IMR-90 (cell line): ENCODE measurements around the gene BAZ2B. TPM values are rescaled to one million over a fixed set of nuclear protein-coding genes. Genes with fewer than 3 reads are reported as not detected.

Experiments
- ATAC-seq: fragments of 200-7000 bp; cut with Tn5 transposase; 2 replicates; pipeline ENCODE4 v1.9.1; 2020; ENCODE audit warnings: low read depth, mild to moderate bottlenecking, moderate library complexity
- BruUV-seq: library from RNA; stranded (reverse); fragments of 400-500 nt; replicated peaks from 2 replicates; lab custom pipeline; 2021; lab: Mats Ljungman, UMichigan
- CTCF ChIA-PET: fragments of 300-600 bp; formaldehyde crosslinking; extraction: SDS; loops from one replicate; lab custom pipeline; 2021; ENCODE audit warnings: antibody characterized with exemption; lab: Yijun Ruan, JAX
- POLR2A ChIA-PET: fragments of 300-600 bp; sonication (Branson Sonifier 250); formaldehyde crosslinking; loops from one replicate; lab custom pipeline; 2022; ENCODE audit warnings: antibody characterized with exemption; ENCODE audit not compliant: unreplicated experiment; lab: Charles Lee
- DNase-seq: peaks from one replicate; pipeline ENCODE4 v3.0.0; 2013
- H2AFZ ChIP-seq: replicated peaks from 2 replicates; pipeline ENCODE3; 2013; ENCODE audit warnings: low read length, mild to moderate bottlenecking; ENCODE audit not compliant: poor library complexity
- H2AK5ac ChIP-seq: 2 replicates; pipeline ENCODE4 v1.6.1; 2013; ENCODE audit warnings: low read depth, low read length, inconsistent platforms
- H2AK9ac ChIP-seq: replicated peaks from 2 replicates; pipeline ENCODE3; 2013; ENCODE audit warnings: mild to moderate bottlenecking, low read depth, low read length, moderate library complexity; ENCODE audit not compliant: poor library complexity
- H2BK120ac ChIP-seq: 2 replicates; pipeline ENCODE4 v1.6.1; 2013; ENCODE audit warnings: low read depth, low read length, inconsistent platforms
- H2BK15ac ChIP-seq: 3 replicates; pipeline ENCODE4 v1.6.1; 2013; ENCODE audit warnings: low read depth, low read length, inconsistent platforms
- H2BK20ac ChIP-seq: 2 replicates; pipeline ENCODE4 v1.6.1; 2013; ENCODE audit warnings: low read depth, mild to moderate bottlenecking, inconsistent platforms, low read length, moderate library complexity
- H2BK5ac ChIP-seq: 2 replicates; pipeline ENCODE4 v1.6.1; 2013; ENCODE audit warnings: mild to moderate bottlenecking, low read depth, low read length, inconsistent platforms; ENCODE audit not compliant: poor library complexity, severe bottlenecking
- H3K14ac ChIP-seq: replicated peaks from 2 replicates; pipeline ENCODE4 v1.6.1; 2013; ENCODE audit warnings: low read depth, low read length, inconsistent platforms
- H3K18ac ChIP-seq: 2 replicates; pipeline ENCODE4 v1.6.1; 2013; ENCODE audit warnings: low read depth, low read length, control low read depth
- H3K23ac ChIP-seq: 2 replicates; pipeline ENCODE4 v1.6.1; 2013; ENCODE audit warnings: low read depth, low read length, inconsistent platforms
- H3K27ac ChIP-seq: 2 replicates; pipeline ENCODE4 v1.5.1; 2013; ENCODE audit warnings: mild to moderate bottlenecking, control low read depth, low read length; ENCODE audit not compliant: insufficient read depth
- H3K27me3 ChIP-seq: 2 replicates; pipeline ENCODE4 v1.6.1; 2013; ENCODE audit warnings: low read length; ENCODE audit not compliant: control insufficient read depth, insufficient read depth
- H3K36me3 ChIP-seq: 2 replicates; pipeline ENCODE4 v1.6.1; 2013; ENCODE audit warnings: low read length, mixed read lengths; ENCODE audit not compliant: control insufficient read depth, insufficient read depth
- H3K4ac ChIP-seq: 2 replicates; pipeline ENCODE4 v1.6.1; 2013; ENCODE audit warnings: low read depth, low read length, inconsistent platforms
- H3K4me1 ChIP-seq: 2 replicates; pipeline ENCODE4 v1.6.1; 2013; ENCODE audit warnings: low read length, mixed read lengths; ENCODE audit not compliant: control insufficient read depth, insufficient read depth
- H3K4me2 ChIP-seq: 2 replicates; pipeline ENCODE4 v1.6.1; 2013; ENCODE audit warnings: low read depth, mild to moderate bottlenecking, control low read depth, low read length, moderate library complexity
- H3K4me3 ChIP-seq: 2 replicates; pipeline ENCODE4 v1.5.1; 2013; ENCODE audit warnings: low read depth, mild to moderate bottlenecking, control low read depth, low read length, moderate library complexity; ENCODE audit not compliant: insufficient read depth
- H3K56ac ChIP-seq: 2 replicates; pipeline ENCODE4 v1.6.1; 2013; ENCODE audit warnings: low read length, inconsistent platforms; ENCODE audit not compliant: insufficient read depth; ENCODE audit errors: extremely low read depth
- H3K79me1 ChIP-seq, 2 experiments: 2 replicates each; pipeline ENCODE4 v1.6.1; 2013; ENCODE audit warnings: low read length in 2 of 2, inconsistent platforms in 1 of 2, low read depth in 1 of 2
- H3K9ac ChIP-seq: 2 replicates; pipeline ENCODE4 v1.6.1; 2013; ENCODE audit warnings: low read depth, low read length, control low read depth
- H3K9me1 ChIP-seq: 2 replicates; pipeline ENCODE4 v1.6.1; 2013; ENCODE audit warnings: low read length, inconsistent platforms; ENCODE audit not compliant: insufficient read depth
- H3K9me3 ChIP-seq: 2 replicates; pipeline ENCODE4 v1.6.1; 2013; ENCODE audit warnings: low read length; ENCODE audit not compliant: control insufficient read depth, insufficient read depth
- H4K20me1 ChIP-seq: 2 replicates; pipeline ENCODE4 v1.6.1; 2013; ENCODE audit warnings: low read length, inconsistent platforms; ENCODE audit not compliant: insufficient read depth
- H4K5ac ChIP-seq: 2 replicates; pipeline ENCODE4 v1.6.1; 2013; ENCODE audit warnings: mild to moderate bottlenecking, low read depth, low read length, control low read depth
- H4K8ac ChIP-seq, 2 experiments: 2 replicates each; pipeline ENCODE4 v1.6.1; 2013; ENCODE audit warnings: low read depth in 2 of 2, low read length in 2 of 2, control low read depth in 1 of 2, inconsistent platforms in 1 of 2
- H4K91ac ChIP-seq: 2 replicates; pipeline ENCODE4 v1.6.1; 2013; ENCODE audit warnings: low read depth, low read length, inconsistent platforms; ENCODE audit not compliant: insufficient read depth
- CEBPB ChIP-seq: IDR thresholded peaks from 2 replicates; pipeline ENCODE4 v1.6.1; 2012; ENCODE audit warnings: low read depth, low read length, improper control_type of control experiment
- FOS ChIP-seq: fragments of 150-350 bp; IDR thresholded peaks from 2 replicates; pipeline ENCODE4 v1.6.1; 2016; ENCODE audit warnings: low read depth, low read length
- MAZ ChIP-seq: IDR thresholded peaks from 2 replicates; pipeline ENCODE4 v1.6.1; 2012; ENCODE audit warnings: low read depth, mild to moderate bottlenecking, low read length, improper control_type of control experiment, moderate library complexity, borderline replicate concordance
- MXI1 ChIP-seq: IDR thresholded peaks from 2 replicates; pipeline ENCODE4 v1.6.1; 2012; ENCODE audit warnings: low read depth, mild to moderate bottlenecking, low read length, moderate library complexity, borderline replicate concordance
- RCOR1 ChIP-seq: IDR thresholded peaks from 2 replicates; pipeline ENCODE4 v1.6.1; 2012; ENCODE audit warnings: mild to moderate bottlenecking, low read length, improper control_type of control experiment; ENCODE audit not compliant: insufficient replicate concordance
- RFX5 ChIP-seq: IDR thresholded peaks from 2 replicates; pipeline ENCODE4 v1.8.0; 2012; ENCODE audit warnings: low read depth, mild to moderate bottlenecking, low read length, moderate library complexity
- USF2 ChIP-seq: fragments of 150-350 bp; IDR thresholded peaks from 2 replicates; pipeline ENCODE4 v1.6.1; 2017; ENCODE audit warnings: mild to moderate bottlenecking, antibody characterized with exemption, low read length, low read depth
- WGBS, 2 experiments: methylation state at CpG; one replicate each; pipeline versions ENCODE4 v1.1.5 to v1.1.7; 2013; ENCODE audit warnings: missing lambda C conversion rate in 2 of 2; ENCODE audit not compliant: insufficient read length in 1 of 2; ENCODE audit errors: extremely low coverage in 2 of 2; 5-methylcytosine and 5-hydroxymethylcytosine counted together
- dilution Hi-C: fragments of 300-500 bp; cut with HindIII; formaldehyde crosslinking; loops from one replicate; pipeline ENCODE4 v1.14.3; 2018; ENCODE audit warnings: low sequenced_read_pairs; ENCODE audit not compliant: unreplicated experiment
- in situ Hi-C: fragments of 300-500 bp; cut with MboI; formaldehyde crosslinking; loops from 3 replicates; pipeline ENCODE4 v1.14.3; 2019; ENCODE audit warnings: low sequenced_read_pairs, inconsistent platforms, mixed read lengths
- intact Hi-C: fragments of 100-400 bp; cut with micrococcal nuclease; formaldehyde crosslinking; loops from 2 replicates; pipeline ENCODE4 v1.10.0; 2022
- polyA plus RNA-seq, 3 experiments: library from polyadenylated mRNA; depleted of rRNA; stranded (reverse); fragments of >200 nt; gene quantifications; 2 replicates each; pipeline ENCODE4 v1.2.3, GENCODE V29; 2012; ENCODE audit warnings: low replicate concordance in 1 of 3
- total RNA-seq: library from RNA; depleted of rRNA; stranded (reverse); fragments of >200 nt; gene quantifications from 2 replicates; pipeline ENCODE4 v1.2.3, GENCODE V29; 2012
- TF ChIP-seq, protein P1 (sequence below): conservative IDR thresholded peaks from 2 replicates; pipeline ENCODE4 v1.5.1; 2012; ENCODE audit warnings: mild to moderate bottlenecking, low read depth, low read length, improper control_type of control experiment
- TF ChIP-seq, protein P2 (sequence below): fragments of 150-350 bp; IDR thresholded peaks from 2 replicates; pipeline ENCODE4 v1.6.1; 2016; ENCODE audit warnings: low read depth, mild to moderate bottlenecking, low read length, moderate library complexity, borderline replicate concordance

Gene BAZ2B
- total and polyA plus RNA-seq, 2 of the 4 experiments (the other 2 are of a cell fraction), result 8.9 to 42.1 TPM

DNA sequence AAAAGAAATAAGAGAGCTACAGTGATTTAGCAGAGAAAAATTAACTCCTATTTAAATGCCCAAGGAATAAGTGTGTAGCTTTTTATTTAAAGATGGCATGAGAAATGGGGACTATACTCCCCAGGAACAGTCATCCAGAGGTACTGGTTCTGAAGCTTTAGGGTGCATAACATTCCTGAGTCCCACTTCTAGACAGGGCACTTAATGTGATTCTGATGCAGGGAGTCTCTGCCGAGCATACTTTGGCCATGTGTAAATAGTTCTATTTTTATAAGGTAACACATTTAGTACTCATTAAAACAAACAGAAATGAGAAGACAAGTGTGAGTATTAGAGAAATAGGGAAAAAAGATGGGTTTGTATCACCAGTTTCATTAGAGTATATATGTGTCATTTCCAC, 175.2 kb downstream of the BAZ2B start:
- no peak overlapping the region for H4K8ac ChIP-seq
- CTCF ChIA-PET, result no interaction called here
- no CpG with 5 or more reads among the region's 1 CpG for WGBS, 2 experiments
- ATAC-seq, result no peak
- H2AFZ ChIP-seq, result no peak overlapping the region
- no peak overlapping the region for H3K4ac ChIP-seq
- no peak overlapping the region for H3K14ac ChIP-seq
- H2BK15ac ChIP-seq, result no peak overlapping the region
- no TSS peak for BruUV-seq
- H2AK5ac ChIP-seq, result no peak overlapping the region
- POLR2A ChIA-PET, result interaction anchor here (0.6 kb wide), 1 partner anchor 174 kb away, joined by 7 read pairs; no protein-coding TSS in a partner anchor
- H3K4me2 ChIP-seq, result no peak overlapping the region
- H4K5ac ChIP-seq, result no peak overlapping the region
- intact Hi-C loops (no loop called here), dilution Hi-C loops (no loop called here), in situ Hi-C loops (no loop called here)
- no peak overlapping the region for H3K23ac ChIP-seq
- H3K27ac ChIP-seq, result no peak overlapping the region
- TF ChIP-seq, protein P1, sequence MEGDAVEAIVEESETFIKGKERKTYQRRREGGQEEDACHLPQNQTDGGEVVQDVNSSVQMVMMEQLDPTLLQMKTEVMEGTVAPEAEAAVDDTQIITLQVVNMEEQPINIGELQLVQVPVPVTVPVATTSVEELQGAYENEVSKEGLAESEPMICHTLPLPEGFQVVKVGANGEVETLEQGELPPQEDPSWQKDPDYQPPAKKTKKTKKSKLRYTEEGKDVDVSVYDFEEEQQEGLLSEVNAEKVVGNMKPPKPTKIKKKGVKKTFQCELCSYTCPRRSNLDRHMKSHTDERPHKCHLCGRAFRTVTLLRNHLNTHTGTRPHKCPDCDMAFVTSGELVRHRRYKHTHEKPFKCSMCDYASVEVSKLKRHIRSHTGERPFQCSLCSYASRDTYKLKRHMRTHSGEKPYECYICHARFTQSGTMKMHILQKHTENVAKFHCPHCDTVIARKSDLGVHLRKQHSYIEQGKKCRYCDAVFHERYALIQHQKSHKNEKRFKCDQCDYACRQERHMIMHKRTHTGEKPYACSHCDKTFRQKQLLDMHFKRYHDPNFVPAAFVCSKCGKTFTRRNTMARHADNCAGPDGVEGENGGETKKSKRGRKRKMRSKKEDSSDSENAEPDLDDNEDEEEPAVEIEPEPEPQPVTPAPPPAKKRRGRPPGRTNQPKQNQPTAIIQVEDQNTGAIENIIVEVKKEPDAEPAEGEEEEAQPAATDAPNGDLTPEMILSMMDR, result no peak
- TF ChIP-seq RFX5, result no peak
- no peak for TF ChIP-seq MAZ
- no peak for TF ChIP-seq MXI1
- TF ChIP-seq RCOR1, result no peak
- no peak for TF ChIP-seq FOS
- TF ChIP-seq, protein P2, sequence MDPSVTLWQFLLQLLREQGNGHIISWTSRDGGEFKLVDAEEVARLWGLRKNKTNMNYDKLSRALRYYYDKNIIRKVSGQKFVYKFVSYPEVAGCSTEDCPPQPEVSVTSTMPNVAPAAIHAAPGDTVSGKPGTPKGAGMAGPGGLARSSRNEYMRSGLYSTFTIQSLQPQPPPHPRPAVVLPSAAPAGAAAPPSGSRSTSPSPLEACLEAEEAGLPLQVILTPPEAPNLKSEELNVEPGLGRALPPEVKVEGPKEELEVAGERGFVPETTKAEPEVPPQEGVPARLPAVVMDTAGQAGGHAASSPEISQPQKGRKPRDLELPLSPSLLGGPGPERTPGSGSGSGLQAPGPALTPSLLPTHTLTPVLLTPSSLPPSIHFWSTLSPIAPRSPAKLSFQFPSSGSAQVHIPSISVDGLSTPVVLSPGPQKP, result no peak
- no peak for TF ChIP-seq CEBPB
- TF ChIP-seq USF2, result no peak
- H3K4me3 ChIP-seq, result no peak overlapping the region
- H3K79me1 ChIP-seq, result no peaks in the 10 kb centered on the region
- H3K9me1 ChIP-seq, result no peaks in the 10 kb centered on the region
- H3K18ac ChIP-seq, result no peak overlapping the region
- H2BK5ac ChIP-seq, result no peak overlapping the region
- H2BK20ac ChIP-seq, result no peak overlapping the region
- DNase-seq, result no peak
- no peaks in the 10 kb centered on the region for H3K9me3 ChIP-seq
- H4K20me1 ChIP-seq, result no peaks in the 10 kb centered on the region
- H3K36me3 ChIP-seq, result peaks cover 26% of the 10 kb centered on the region
- no peak overlapping the region for H2AK9ac ChIP-seq
- H3K27me3 ChIP-seq, result no peaks in the 10 kb centered on the region
- H3K4me1 ChIP-seq, result no peaks in the 10 kb centered on the region
- no peak overlapping the region for H2BK120ac ChIP-seq
- H3K9ac ChIP-seq, result no peak overlapping the region
- no peak overlapping the region for H4K91ac ChIP-seq
- no peak overlapping the region for H3K56ac ChIP-seq
